Measurements from ENCODE around the gene CLK3. TPM values are rescaled to one million over a fixed set of nuclear protein-coding genes. Genes with fewer than 3 reads are reported as not detected.
"Not testable (repeated sequence)": the region's sequence is repeated elsewhere in the genome, so short reads cannot be mapped to it uniquely, and the experiment has no call there.

Gene CLK3
- total RNA-seq, 1 experiment from 2014 or later = 32.8 TPM

- no peak for DNase-seq (ENCODE audit: low spot score)
- in situ Hi-C loops (cut with HindIII; ENCODE audit: low sequenced_read_pairs) = loop anchor here (5.0 kb wide), 1 partner anchor 136 kb away; no protein-coding TSS in a partner anchor
Observed at GRCh38 chr15:74631408-74631807, 15.8 kb downstream of the CLK3 start.

GRCh38 chr15:74631935-74632560 lies 16.4 kb downstream of the CLK3 start:
- in situ Hi-C loops (cut with HindIII; ENCODE audit: low sequenced_read_pairs) = loop anchor here (5.0 kb wide), 1 partner anchor 135 kb away; no protein-coding TSS in a partner anchor
- DNase-seq (ENCODE audit: low spot score) = peak; percentile 70

- no peak for DNase-seq (ENCODE audit: low spot score)
- in situ Hi-C loops (cut with HindIII; ENCODE audit: low sequenced_read_pairs) = loop anchor here (5.0 kb wide), 1 partner anchor 135 kb away; no protein-coding TSS in a partner anchor
Observed at GRCh38 chr15:74632601-74633000, 17.0 kb downstream of the CLK3 start.

- no peak for DNase-seq (ENCODE audit: low spot score)
- in situ Hi-C loops (cut with HindIII; ENCODE audit: low sequenced_read_pairs) = loop anchor here (5.0 kb wide), 1 partner anchor 134 kb away; no protein-coding TSS in a partner anchor
Observed at GRCh38 chr15:74633781-74634180, 18.1 kb downstream of the CLK3 start.

- DNase-seq (ENCODE audit: low spot score) = peak; percentile 78
- in situ Hi-C loops (cut with HindIII; ENCODE audit: low sequenced_read_pairs) = no loop called here
Observed at GRCh38 chr15:74635228-74635627, 19.6 kb downstream of the CLK3 start.

GRCh38 chr15:74636984-74637383 lies 21.3 kb downstream of the CLK3 start:
- in situ Hi-C loops (cut with HindIII; ENCODE audit: low sequenced_read_pairs) = no loop called here

GRCh38 chr15:74641151-74641550 lies 25.5 kb downstream of the CLK3 start:
- DNase-seq (ENCODE audit: low spot score) = no peak
- in situ Hi-C loops (cut with HindIII; ENCODE audit: low sequenced_read_pairs) = no loop called here

More at GRCh38 chr15:74636984-74637383, 21.3 kb downstream of the CLK3 start:
- no peak for DNase-seq (ENCODE audit: low spot score)

GRCh38 chr15:74642348-74642733 lies 26.7 kb downstream of the CLK3 start:
- no peak for DNase-seq (ENCODE audit: low spot score)
- in situ Hi-C loops (cut with HindIII; ENCODE audit: low sequenced_read_pairs) = no loop called here

DNA sequence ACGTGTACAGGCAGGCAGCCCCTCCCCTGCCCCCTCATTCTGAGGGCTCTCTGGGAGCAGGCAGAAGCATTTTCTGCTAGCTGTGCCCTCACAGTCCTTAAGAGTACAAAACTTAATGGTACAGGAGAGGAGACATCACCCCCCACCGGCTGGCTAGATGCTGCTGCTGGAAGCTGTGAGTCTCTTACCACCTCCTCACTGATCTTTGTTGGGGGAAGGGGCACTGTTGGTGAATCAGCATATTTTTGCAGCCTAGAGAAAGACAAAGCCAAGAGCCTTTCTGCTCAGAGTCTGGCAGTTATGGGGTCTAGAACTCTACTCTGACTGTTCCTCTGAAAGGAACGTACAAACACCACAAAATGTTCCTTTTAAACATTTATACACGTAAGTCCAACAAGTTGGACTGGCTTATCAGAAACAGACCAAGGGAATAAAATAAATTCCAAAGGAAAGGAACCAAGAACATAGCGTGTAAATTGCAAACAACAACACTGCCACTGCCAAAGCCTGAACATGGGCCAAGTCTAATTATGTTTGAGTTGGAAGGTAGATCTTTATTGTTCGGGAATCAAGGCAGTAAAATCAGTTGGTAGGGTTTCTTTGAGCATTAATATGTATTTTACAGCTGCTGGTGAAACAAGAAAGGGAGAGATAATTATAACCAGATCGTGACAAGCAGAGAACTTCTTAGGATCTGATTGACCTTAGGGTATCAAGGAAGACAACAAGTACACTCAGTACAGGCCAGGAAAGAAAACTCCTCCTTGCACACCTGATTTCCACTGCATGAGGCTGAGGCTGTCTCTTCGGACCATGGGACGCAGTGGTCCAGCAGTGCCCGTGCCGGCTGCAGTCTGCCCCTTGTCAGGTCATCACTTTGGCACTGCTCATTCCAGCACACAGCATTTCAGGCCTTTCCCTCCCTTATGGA lies 27.4 kb downstream of the CLK3 start:
- no peak for DNase-seq (ENCODE audit: low spot score)
- in situ Hi-C loops (cut with HindIII; ENCODE audit: low sequenced_read_pairs) = no loop called here

DNA sequence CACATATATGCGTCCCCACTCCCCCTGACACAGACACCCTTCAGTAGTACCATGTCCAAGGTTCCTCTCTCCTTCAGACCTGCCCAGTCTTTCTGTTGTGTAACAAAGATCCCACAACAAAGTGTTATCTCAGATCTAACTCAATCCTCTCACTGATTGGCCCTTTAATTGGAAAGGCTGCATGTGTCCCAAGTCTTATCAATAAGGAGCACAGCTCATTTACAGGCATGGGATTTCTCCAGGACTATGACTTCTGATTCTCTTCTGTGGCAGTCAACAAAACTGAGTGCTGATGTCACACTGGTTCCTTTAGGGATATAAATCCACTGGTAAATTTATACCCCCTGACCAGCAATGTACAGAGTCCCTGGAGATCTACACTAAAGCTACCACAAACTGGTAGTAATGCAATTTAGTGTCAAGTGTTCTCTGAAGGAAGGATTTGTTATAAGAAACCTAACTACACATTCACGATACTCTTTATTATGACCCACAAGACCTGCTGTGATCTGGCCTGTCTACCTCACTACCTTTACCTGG lies 28.1 kb downstream of the CLK3 start:
- in situ Hi-C loops (cut with HindIII; ENCODE audit: low sequenced_read_pairs) = no loop called here
- DNase-seq (ENCODE audit: low spot score) = no peak

- no peak for DNase-seq (ENCODE audit: low spot score)
- in situ Hi-C loops (cut with HindIII; ENCODE audit: low sequenced_read_pairs) = no loop called here
Observed at GRCh38 chr15:74646480-74646879, 30.8 kb downstream of the CLK3 start.

GRCh38 chr15:74648051-74648842 lies 32.6 kb downstream of the CLK3 start:
- DNase-seq (ENCODE audit: low spot score) = no peak
- in situ Hi-C loops (cut with HindIII; ENCODE audit: low sequenced_read_pairs) = no loop called here

- in situ Hi-C loops (cut with HindIII; ENCODE audit: low sequenced_read_pairs) = no loop called here
- DNase-seq (ENCODE audit: low spot score) = no peak
Observed at GRCh38 chr15:74651242-74651741, 35.7 kb downstream of the CLK3 start.

- in situ Hi-C loops (cut with HindIII; ENCODE audit: low sequenced_read_pairs) = no loop called here
- no peak for DNase-seq (ENCODE audit: low spot score)
Observed at GRCh38 chr15:74653426-74654102, 37.9 kb downstream of the CLK3 start.

- in situ Hi-C loops (cut with HindIII; ENCODE audit: low sequenced_read_pairs) = no loop called here
- no peak for DNase-seq (ENCODE audit: low spot score)
Observed at GRCh38 chr15:74655424-74655823, 39.8 kb downstream of the CLK3 start.

- in situ Hi-C loops (cut with HindIII; ENCODE audit: low sequenced_read_pairs) = no loop called here
- peak; percentile 91 for DNase-seq (ENCODE audit: low spot score)
Observed at GRCh38 chr15:74656935-74657535, 41.4 kb downstream of the CLK3 start.

DNA sequence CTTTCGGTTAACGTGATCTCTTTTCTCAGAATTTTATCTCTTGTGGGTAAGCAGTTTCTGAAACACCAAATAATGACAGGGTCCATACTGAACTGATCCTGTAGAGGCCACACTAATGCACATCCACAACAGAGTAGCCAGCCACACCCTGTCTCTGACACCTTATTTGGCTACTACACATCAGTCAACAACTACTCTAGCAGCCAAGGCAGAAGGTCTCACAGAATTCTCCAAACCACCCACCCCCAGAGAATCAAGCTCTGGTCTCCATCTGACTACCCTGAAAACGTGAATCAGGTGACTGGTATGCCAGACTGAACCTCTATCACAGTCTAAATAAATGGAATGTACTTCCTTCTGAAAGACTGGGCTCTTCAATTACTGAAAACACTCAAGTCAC lies 42.2 kb downstream of the CLK3 start:
- in situ Hi-C loops (cut with HindIII; ENCODE audit: low sequenced_read_pairs) = no loop called here
- no peak for DNase-seq (ENCODE audit: low spot score)

DNA sequence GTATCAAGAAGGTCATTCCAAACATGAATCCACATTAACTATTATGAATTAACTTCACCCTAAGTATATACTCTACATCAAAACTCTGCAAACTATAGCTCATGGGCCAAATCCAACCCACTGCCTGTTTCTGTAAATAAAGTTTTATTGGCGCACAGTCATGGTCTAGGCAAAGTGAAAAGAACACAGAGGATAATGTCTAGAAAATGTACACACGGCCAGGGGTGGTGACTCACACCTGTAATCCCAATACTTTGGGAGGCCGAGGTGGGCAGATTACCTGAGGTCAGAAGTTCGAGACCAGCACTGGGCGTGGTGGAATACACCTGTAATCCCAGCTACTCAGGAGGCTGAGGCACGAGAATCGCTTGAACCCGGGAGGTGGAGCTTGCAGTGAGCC lies 45.6 kb downstream of the CLK3 start:
- DNase-seq (ENCODE audit: low spot score); in situ Hi-C loops (cut with HindIII; ENCODE audit: low sequenced_read_pairs): not testable (repeated sequence)

All from G401 (cell line).